H9 (cell line): ENCODE results near the gene BRICD5. TPM values are rescaled to one million over a fixed set of nuclear protein-coding genes. Genes with fewer than 3 reads are reported as not detected.

Source experiments
- DNase-seq: peaks from one replicate; pipeline ENCODE4 v3.0.0-alpha.2; 2017
- H2AFZ ChIP-seq: one replicate; pipeline ENCODE4 v1.6.1; 2013; ENCODE audit warnings: mild to moderate bottlenecking, low read length, control low read depth, moderate library complexity
- H2AK5ac ChIP-seq: 2 replicates; pipeline ENCODE4 v1.6.1; 2013; ENCODE audit warnings: low read length, control low read depth, mixed read lengths; ENCODE audit not compliant: insufficient read length
- H2BK120ac ChIP-seq: one replicate; pipeline ENCODE4 v1.6.1; 2013; ENCODE audit warnings: low read depth, mild to moderate bottlenecking, low read length, control low read depth, inconsistent platforms; ENCODE audit not compliant: poor library complexity, severe bottlenecking
- H2BK12ac ChIP-seq: 2 replicates; pipeline ENCODE4 v1.6.1; 2013; ENCODE audit warnings: low read length, control low read depth, mixed read lengths, low read depth; ENCODE audit not compliant: insufficient read length
- H2BK15ac ChIP-seq: 2 replicates; pipeline ENCODE4 v1.6.1; 2013; ENCODE audit warnings: low read depth, low read length, control low read depth
- H2BK20ac ChIP-seq: one replicate; pipeline ENCODE4 v1.6.1; 2013; ENCODE audit warnings: low read depth, mild to moderate bottlenecking, low read length, control low read depth, inconsistent platforms; ENCODE audit not compliant: poor library complexity, severe bottlenecking
- H2BK5ac ChIP-seq: 2 replicates; pipeline ENCODE4 v1.6.1; 2013; ENCODE audit warnings: low read length, control low read depth, mixed read lengths; ENCODE audit not compliant: insufficient read length
- H3K14ac ChIP-seq: 2 replicates; pipeline ENCODE4 v1.6.1; 2013; ENCODE audit warnings: low read length, control low read depth; ENCODE audit not compliant: insufficient read depth
- H3K18ac ChIP-seq: 2 replicates; pipeline ENCODE4 v1.6.1; 2013; ENCODE audit warnings: low read depth, mild to moderate bottlenecking, mixed read lengths, low read length, control low read depth; ENCODE audit not compliant: insufficient read length
- H3K23ac ChIP-seq: 2 replicates; pipeline ENCODE4 v1.6.1; 2013; ENCODE audit warnings: low read length, control low read depth, mixed read lengths, low read depth; ENCODE audit not compliant: insufficient read length
- H3K23me2 ChIP-seq: 2 replicates; pipeline ENCODE4 v1.6.1; 2013; ENCODE audit warnings: low read depth, mild to moderate bottlenecking, mixed read lengths, low read length, control low read depth; ENCODE audit not compliant: insufficient read length, poor library complexity, severe bottlenecking
- H3K27ac ChIP-seq: 2 replicates; pipeline ENCODE4 v1.5.1; 2013; ENCODE audit warnings: low read length, control low read depth, mixed read lengths, low read depth; ENCODE audit not compliant: insufficient read length
- H3K27me3 ChIP-seq: 2 replicates; pipeline ENCODE4 v1.6.1; 2013; ENCODE audit warnings: low read length, control low read depth, inconsistent platforms; ENCODE audit not compliant: insufficient read depth
- H3K4ac ChIP-seq: 2 replicates; pipeline ENCODE4 v1.6.1; 2013; ENCODE audit warnings: low read depth, mild to moderate bottlenecking, control low read depth, inconsistent platforms, low read length, moderate library complexity
- H3K4me1 ChIP-seq: 2 replicates; pipeline ENCODE4 v1.6.1; 2013; ENCODE audit warnings: low read length, control low read depth, inconsistent platforms; ENCODE audit not compliant: insufficient read depth
- H3K4me2 ChIP-seq: 2 replicates; pipeline ENCODE4 v1.6.1; 2013; ENCODE audit warnings: low read length, control low read depth, mixed read lengths; ENCODE audit not compliant: insufficient read length, insufficient read depth
- H3K56ac ChIP-seq: 2 replicates; pipeline ENCODE4 v1.6.1; 2013; ENCODE audit warnings: low read depth, mild to moderate bottlenecking, mixed read lengths, low read length, control low read depth; ENCODE audit not compliant: insufficient read length
- H3K79me1 ChIP-seq: 2 replicates; pipeline ENCODE4 v1.6.1; 2013; ENCODE audit warnings: low read depth, mild to moderate bottlenecking, moderate library complexity, low read length, control low read depth, inconsistent platforms; ENCODE audit not compliant: insufficient read depth, poor library complexity, severe bottlenecking
- H3K79me2 ChIP-seq: 2 replicates; pipeline ENCODE4 v1.6.1; 2013; ENCODE audit warnings: low read length, control low read depth, inconsistent platforms; ENCODE audit not compliant: insufficient read depth
- H3K9ac ChIP-seq: 2 replicates; pipeline ENCODE4 v1.6.1; 2013; ENCODE audit warnings: low read length, control low read depth, mixed read lengths; ENCODE audit not compliant: insufficient read length; ENCODE audit errors: extremely low read depth
- H3K9me3 ChIP-seq: one replicate; pipeline ENCODE4 v1.6.1; 2013; ENCODE audit warnings: low read depth, low read length, inconsistent platforms; ENCODE audit not compliant: control insufficient read depth
- H3T11ph ChIP-seq: one replicate; pipeline ENCODE4 v1.6.1; 2013; ENCODE audit warnings: mild to moderate bottlenecking, low read length, control low read depth, inconsistent platforms
- H4K20me1 ChIP-seq: one replicate; pipeline ENCODE4 v1.6.1; 2013; ENCODE audit not compliant: control insufficient read depth, insufficient read length, insufficient read depth
- H4K5ac ChIP-seq: 2 replicates; pipeline ENCODE4 v1.6.1; 2013; ENCODE audit warnings: low read depth, mild to moderate bottlenecking, mixed read lengths, low read length, control low read depth; ENCODE audit not compliant: insufficient read length
- H4K8ac ChIP-seq: replicated peaks from 2 replicates; pipeline ENCODE4 v1.6.1; 2013; ENCODE audit warnings: low read length, control low read depth, mixed read lengths, low read depth; ENCODE audit not compliant: insufficient read length
- H4K91ac ChIP-seq: 2 replicates; pipeline ENCODE4 v1.6.1; 2013; ENCODE audit warnings: low read depth, mild to moderate bottlenecking, moderate library complexity, mixed read lengths, low read length, control low read depth; ENCODE audit not compliant: insufficient read length
- H3K27ac Mint-ChIP-seq, 3 experiments: 2 replicates in 2 of 3; 3 replicates in 1 of 3; pipeline ENCODE4 v1.8.0; 2020 to 2021; ENCODE audit warnings: mixed read lengths in 3 of 3, mild to moderate bottlenecking in 1 of 3, moderate library complexity in 1 of 3
- H3K27me3 Mint-ChIP-seq: 2 replicates; pipeline ENCODE4 v1.8.0; 2021; ENCODE audit warnings: low read depth, mild to moderate bottlenecking, moderate library complexity, mixed read lengths
- H3K36me3 Mint-ChIP-seq, 3 experiments: 2 replicates in 2 of 3; 3 replicates in 1 of 3; pipeline ENCODE4 v1.8.0; 2020 to 2021; ENCODE audit warnings: low read depth in 3 of 3, mixed read lengths in 3 of 3; ENCODE audit not compliant: insufficient read depth in 1 of 3
- H3K4me1 Mint-ChIP-seq, 2 experiments: 2 replicates each; pipeline ENCODE4 v1.8.0; 2020; ENCODE audit warnings: mixed read lengths in 2 of 2
- H3K4me3 Mint-ChIP-seq, 2 experiments: 2 replicates in 1 of 2; 3 replicates in 1 of 2; pipeline ENCODE4 v1.8.0; 2020 to 2021; ENCODE audit warnings: mild to moderate bottlenecking in 2 of 2, mixed read lengths in 2 of 2, moderate library complexity in 1 of 2
- H3K9me3 Mint-ChIP-seq, 2 experiments: 2 replicates in 1 of 2; 3 replicates in 1 of 2; pipeline ENCODE4 v1.8.0; 2020; ENCODE audit warnings: mild to moderate bottlenecking in 2 of 2, mixed read lengths in 2 of 2, moderate library complexity in 1 of 2
- CTCF ChIP-seq: fragments of 200-600 bp; sonication (generic); conservative IDR thresholded peaks from 3 replicates; pipeline ENCODE4 v1.8.0; 2021; ENCODE audit warnings: antibody characterized with exemption, mild to moderate bottlenecking
- WGBS: extraction: QIAGEN DNeasy Blood & Tissue Kit; methylation state at CpG from one replicate; pipeline ENCODE4 v1.1.7; 2013; ENCODE audit warnings: missing lambda C conversion rate, low lambda C conversion rate, mixed read lengths; ENCODE audit not compliant: insufficient read length; ENCODE audit errors: extremely low coverage; 5-methylcytosine and 5-hydroxymethylcytosine counted together
- total RNA-seq: library from RNA; stranded (reverse); gene quantifications from 2 replicates; pipeline ENCODE4 v1.2.1, GENCODE V29; 2021

BRICD5 gene
- total RNA-seq, 1 experiment from 2014 or later: 11.9 TPM

DNA sequence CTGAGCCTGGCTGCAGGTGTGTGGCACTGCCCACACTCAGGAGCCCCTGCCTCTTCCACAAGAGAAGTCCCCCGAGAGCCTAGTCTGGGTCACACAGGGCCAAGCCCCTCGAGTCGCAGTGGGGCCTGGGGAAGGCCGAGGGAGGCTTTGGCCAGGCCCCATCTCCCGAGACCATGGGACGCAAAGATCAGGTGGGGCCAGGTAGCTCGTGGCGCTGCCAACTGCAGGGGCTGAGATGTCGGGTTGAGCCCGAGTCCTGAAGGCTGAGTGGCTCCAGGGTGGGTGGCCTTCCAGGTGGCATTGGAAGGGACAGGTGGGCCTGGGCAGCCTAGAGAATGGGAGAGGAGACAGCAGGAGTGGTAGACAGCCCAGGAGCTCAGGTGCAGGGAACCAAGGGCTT, 48.8 kb downstream of the BRICD5 start:
- peak overlapping the region in 2 of 3 experiments; percentile 55 to 62; a peak in 3 of 7 replicates for H3K27ac Mint-ChIP-seq
- Histone ChIP-seq H3K23ac (no peak overlapping the region), H3K4ac (no peak overlapping the region), H3K9me3 (no peaks in the 10 kb centered on the region), H2BK120ac (no peak overlapping the region), H2BK12ac (no peak overlapping the region), H4K5ac (no peak overlapping the region), H2BK20ac (no peak overlapping the region), H3K27me3 (no peaks in the 10 kb centered on the region), H2BK15ac (no peak overlapping the region), H3K23me2 (peaks cover under 1% of the 10 kb centered on the region), H4K91ac (no peak overlapping the region), H2AFZ (no peak overlapping the region), H3K9ac (no peak overlapping the region), H3K18ac (no peak overlapping the region), H3K56ac (no peak overlapping the region), H3K4me2 (no peak overlapping the region), H3K4me1 (no peaks in the 10 kb centered on the region; the same call in 1 of the 2 replicates), H3K79me1 (peaks cover 16% of the 10 kb centered on the region), H4K20me1 (peaks cover 2% of the 10 kb centered on the region), H3T11ph (no peak overlapping the region), H3K79me2 (peaks cover 38% of the 10 kb centered on the region; the same call in 1 of the 2 replicates), H2AK5ac (no peak overlapping the region), H3K27ac (no peak overlapping the region), H2BK5ac (no peak overlapping the region), H3K14ac (no peak overlapping the region), H4K8ac (no peak overlapping the region)
- H3K36me3 Mint-ChIP-seq: peaks cover 10 to 33% (median 22%) of the 10 kb centered on the region in 3 experiments
- DNase-seq: no peak
- peaks cover 9 to 22% of the 10 kb centered on the region in 2 experiments for H3K4me1 Mint-ChIP-seq
- H3K4me3 Mint-ChIP-seq: no peak overlapping the region
- WGBS: no CpG with 5 or more reads among the region's 10 CpGs
- TF ChIP-seq CTCF: no peak
- H3K27me3 Mint-ChIP-seq: no peaks in the 10 kb centered on the region
- no peaks in the 10 kb centered on the region for H3K9me3 Mint-ChIP-seq
